ENCODE data around the gene SKP2.

SKP2 gene

DNA sequence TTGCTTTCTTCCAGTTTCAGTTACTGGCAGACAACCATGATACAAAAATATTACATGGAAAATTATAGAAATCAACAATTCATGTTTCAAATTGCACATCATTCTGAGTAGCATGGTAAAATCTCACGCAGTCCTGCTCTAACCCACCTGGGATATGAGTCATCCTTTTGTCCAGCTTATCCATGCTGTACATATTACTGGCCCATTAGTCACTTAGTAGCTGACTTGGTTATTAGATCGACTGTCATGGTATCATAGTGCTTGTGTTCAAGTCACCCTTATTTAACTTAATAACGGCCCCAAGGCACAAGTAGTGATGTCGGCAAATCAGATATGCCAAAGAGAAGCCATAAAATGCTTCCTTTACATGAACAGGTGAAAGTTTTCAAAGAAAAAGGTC lies 48.6 kb downstream of the SKP2 start:
- no peak for TF ChIP-seq ZNF274 (IDR thresholded peaks at IDR 0.05; ENCODE audit: low read depth, low read length)
- no peak overlapping the region for H3K4me3 ChIP-seq (ENCODE audit: low read length)

DNA sequence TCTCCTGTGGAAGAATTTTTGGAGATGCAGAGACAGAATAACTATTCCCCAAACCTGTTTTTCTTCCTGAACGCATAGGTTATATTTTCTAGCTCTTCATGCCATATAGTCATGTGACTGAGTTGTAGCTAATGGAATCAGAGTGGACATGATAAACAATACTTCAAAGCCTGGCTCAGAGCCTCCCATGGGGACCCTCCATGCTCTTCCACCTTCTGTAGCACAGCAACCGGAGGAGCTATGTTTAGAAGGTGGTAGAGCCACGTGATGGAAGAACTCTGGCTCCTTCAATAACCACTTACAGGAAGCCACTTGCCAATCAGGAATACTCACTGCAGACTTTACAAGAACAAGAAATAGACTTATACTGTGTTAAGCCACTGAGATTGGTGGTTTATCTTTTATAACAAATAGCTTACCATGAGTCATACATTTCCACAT lies 50.6 kb downstream of the SKP2 start:
- TF ChIP-seq ZNF274 (IDR thresholded peaks at IDR 0.05; ENCODE audit: low read depth, low read length): no peak
- no peak overlapping the region for H3K4me3 ChIP-seq (ENCODE audit: low read length)

DNA sequence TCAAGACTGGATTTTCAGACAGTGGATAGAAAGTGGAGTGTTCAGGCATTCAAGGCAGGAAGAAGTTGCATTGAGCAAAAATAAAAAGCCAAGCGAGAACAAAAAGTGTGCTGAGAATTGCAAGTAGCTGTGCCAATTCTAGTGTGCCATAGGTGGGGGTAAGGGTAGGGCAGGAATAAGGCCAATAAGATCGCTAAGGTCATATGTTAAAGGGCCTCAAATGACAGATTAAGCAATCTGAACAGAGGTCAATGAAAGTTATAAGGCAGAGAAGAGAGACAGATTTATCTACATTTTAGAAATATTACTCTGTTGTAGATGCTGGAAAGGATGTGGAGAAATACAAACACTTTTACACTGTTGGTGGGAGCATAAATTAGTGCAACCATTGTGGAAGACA lies 53.4 kb downstream of the SKP2 start:
- no peak overlapping the region for H3K4me3 ChIP-seq (ENCODE audit: low read length)
- no peak for TF ChIP-seq ZNF274 (IDR thresholded peaks at IDR 0.05; ENCODE audit: low read depth, low read length)

DNA sequence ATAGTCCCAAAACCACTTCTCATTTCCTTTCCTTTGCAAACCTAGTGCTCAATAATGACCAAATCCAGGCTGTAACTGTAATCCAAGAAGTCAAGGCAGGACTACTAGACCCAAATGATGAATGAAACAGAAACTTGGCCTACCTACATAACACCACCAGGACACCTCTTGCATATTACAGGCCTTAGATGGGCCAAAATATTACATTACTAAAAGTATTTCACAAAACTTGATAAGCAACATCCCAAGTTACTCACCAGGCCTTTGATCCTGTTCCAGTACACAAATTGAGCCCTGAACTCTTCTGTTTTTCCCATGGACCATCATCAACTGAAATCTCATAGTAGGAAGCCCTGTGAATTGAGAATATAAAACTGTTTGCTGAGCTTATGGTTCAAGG lies 55.0 kb downstream of the SKP2 start:
- H3K4me3 ChIP-seq (ENCODE audit: low read length): no peak overlapping the region
- TF ChIP-seq ZNF274 (IDR thresholded peaks at IDR 0.05; ENCODE audit: low read depth, low read length): no peak

DNA sequence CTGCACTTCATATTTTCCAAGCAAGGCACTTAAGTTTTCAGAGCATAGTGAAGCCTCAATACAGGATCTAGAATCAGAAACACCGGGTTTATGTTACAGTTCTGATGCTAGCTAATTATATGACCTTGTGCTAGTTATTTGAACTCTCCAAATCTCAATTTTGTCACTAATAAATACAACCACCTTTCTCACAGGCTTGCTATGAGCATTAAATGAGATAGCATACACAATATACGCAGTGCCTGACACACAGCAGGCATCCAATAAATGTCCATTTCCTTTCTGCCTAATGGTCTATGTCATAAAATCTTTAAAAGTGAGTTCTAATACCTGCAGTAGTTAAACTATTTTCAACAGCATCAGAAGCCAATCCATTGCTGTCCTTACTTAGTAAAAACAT lies 56.9 kb downstream of the SKP2 start:
- TF ChIP-seq ZNF274 (IDR thresholded peaks at IDR 0.05; ENCODE audit: low read depth, low read length): no peak
- no peak overlapping the region for H3K4me3 ChIP-seq (ENCODE audit: low read length)

DNA sequence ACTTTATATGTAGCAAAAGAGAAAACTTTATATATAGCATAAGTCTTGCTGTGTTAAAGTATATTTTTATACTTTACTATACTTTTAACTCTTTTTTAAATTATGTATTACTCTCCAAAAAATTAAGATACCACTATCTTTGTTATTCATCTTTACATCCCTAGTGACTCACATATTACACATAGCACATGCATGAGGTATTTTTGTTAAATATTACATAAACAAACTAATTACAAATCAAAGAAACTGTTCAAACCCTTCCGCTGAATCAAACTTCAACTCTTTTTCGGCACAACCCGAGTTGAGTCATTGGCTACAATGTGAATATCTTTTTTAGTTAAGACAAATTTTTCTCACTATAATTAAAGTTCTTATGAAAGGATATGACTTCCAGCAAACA lies 57.8 kb downstream of the SKP2 start:
- no peak for TF ChIP-seq ZNF274 (IDR thresholded peaks at IDR 0.05; ENCODE audit: low read depth, low read length)
- no peak overlapping the region for H3K4me3 ChIP-seq (ENCODE audit: low read length)

DNA sequence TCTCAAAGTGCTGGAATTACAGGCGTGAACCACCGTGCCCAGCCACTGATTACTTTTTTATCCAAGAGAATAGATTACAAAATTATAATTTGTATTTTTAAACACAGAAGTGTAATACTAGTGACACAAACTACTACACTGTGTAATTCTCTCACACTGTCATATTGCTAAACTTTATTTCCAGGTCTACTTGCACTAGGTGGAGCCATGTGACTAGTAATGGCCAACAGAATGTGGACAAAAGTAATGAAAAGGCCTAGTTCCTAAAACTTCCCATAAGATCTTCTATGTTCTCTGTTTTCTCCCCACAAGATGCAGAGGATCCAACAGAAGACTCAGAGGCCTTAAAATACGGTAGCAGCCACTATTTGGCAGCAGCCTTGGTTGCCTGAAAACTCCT lies 62.5 kb downstream of the SKP2 start:
- no peak overlapping the region for H3K4me3 ChIP-seq (ENCODE audit: low read length)
- no peak for TF ChIP-seq ZNF274 (IDR thresholded peaks at IDR 0.05; ENCODE audit: low read depth, low read length)

DNA sequence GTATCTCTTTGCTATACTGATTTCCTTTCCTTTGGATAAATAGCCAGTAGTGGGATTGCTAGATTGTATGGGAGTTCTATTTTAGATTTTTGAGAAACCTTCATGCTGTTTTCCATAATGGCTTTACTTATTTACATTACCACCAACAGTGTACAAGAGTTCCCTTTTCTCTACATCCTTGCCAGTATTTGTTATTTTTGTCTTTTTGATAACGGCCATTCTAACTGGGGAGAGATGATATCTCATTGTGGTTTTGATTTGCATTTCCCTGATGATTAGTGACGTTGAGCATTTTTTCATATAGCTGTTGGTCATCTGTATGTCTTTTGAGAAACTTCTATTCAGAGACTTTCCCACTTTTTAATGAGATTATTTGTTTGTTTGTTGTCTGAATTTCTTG lies 64.0 kb downstream of the SKP2 start:
- TF ChIP-seq ZNF274 (IDR thresholded peaks at IDR 0.05; ENCODE audit: low read depth, low read length): no peak
- no peak overlapping the region for H3K4me3 ChIP-seq (ENCODE audit: low read length)

DNA sequence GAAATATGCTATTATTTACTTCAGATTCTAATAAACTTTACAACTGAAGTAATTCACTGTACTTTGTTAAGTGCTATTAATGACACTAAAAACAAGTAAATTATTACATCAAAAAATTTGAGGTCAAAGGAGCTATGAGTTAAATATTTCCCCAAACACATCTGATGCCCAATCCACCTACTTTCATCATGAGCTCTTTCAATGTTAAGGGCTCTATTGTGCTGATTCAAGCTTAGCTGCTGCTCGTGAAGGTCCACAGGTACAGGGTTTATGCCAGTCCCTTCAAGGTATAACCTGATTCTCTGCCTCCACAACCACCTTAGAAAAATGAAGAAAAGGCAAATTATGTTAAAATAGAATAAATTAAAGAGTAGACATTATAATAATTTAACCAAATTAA lies 65.7 kb downstream of the SKP2 start:
- no peak for TF ChIP-seq ZNF274 (IDR thresholded peaks at IDR 0.05; ENCODE audit: low read depth, low read length)
- H3K4me3 ChIP-seq (ENCODE audit: low read length): no peak overlapping the region

DNA sequence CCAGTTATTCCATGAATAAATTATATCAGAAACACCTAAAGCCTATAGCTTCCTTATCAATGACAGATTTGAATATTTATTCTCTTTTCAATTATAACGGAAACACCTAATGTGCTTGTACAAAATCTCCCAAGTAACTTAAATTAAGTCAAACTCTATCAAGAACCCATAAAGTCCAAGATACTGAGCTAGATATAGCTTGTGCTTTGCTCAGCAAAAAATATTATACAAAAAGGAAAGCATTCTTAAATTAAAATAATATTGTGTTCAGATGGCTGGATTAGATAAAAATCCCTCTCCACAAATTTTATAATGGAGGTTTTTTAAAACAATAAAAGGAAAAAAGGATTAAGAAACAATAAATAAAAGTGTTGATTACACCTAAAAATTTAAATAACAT lies 66.1 kb downstream of the SKP2 start:
- no peak for TF ChIP-seq ZNF274 (IDR thresholded peaks at IDR 0.05; ENCODE audit: low read depth, low read length)
- H3K4me3 ChIP-seq (ENCODE audit: low read length): no peak overlapping the region

DNA sequence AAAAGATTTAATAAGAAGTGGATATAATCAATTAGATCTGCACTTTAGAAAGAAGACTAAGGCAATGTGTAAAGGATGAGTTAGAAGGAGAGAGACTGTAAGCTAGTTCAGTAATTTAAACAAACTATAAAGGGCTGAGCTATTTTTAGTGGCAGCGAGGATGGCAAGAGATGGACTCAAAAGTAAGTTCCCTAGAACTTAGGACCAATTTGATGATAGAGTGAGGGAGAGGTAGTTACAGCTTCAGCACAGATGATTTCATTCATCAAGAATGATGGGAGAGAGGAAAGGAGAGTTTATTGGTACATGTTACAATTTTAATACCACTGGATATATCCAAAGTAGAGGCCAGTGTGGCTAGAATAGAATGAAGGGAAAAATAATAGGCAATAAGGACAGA lies 70.7 kb downstream of the SKP2 start:
- TF ChIP-seq ZNF274 (IDR thresholded peaks at IDR 0.05; ENCODE audit: low read depth, low read length): no peak
- H3K4me3 ChIP-seq (ENCODE audit: low read length): no peak overlapping the region

DNA sequence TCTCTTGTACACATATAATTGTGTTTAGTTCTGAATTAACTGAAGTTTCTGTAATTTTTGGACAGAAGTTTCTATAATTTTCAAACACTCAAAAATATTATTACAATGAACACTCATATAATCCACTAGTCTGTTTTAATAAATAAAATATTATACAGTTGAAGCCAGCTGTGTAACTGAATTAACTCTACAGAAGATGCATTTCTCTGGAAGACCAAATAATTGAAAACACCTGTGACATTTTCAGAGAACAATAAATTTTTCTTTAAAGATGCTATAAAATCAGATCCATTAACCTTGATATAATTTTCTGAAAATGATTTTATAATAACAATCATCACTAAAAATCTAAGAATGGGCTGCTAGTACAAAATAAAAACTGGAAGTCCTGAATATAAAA lies 75.1 kb downstream of the SKP2 start:
- no peak overlapping the region for H3K4me3 ChIP-seq (ENCODE audit: low read length)
- TF ChIP-seq ZNF274 (IDR thresholded peaks at IDR 0.05; ENCODE audit: low read depth, low read length): no peak

DNA sequence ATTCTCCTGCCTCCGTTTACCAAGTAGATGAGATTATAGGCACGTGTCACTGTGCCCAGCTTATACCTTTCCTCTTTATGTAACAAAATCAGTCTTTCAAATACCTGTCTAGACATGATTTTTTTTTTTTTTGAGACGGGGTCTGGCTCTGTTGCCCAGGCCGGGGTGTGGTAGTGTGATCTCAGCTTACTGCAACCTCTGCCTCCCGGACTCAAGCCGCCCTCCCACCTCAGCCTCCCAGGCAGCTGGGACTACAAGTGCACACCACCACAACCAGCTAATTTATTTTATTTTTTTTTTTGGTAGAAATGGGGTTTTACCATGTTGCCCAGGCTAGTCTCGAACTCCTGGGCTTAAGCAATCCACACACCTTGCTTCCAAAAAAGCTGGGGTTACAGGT lies 76.6 kb downstream of the SKP2 start:
- TF ChIP-seq ZNF274 (IDR thresholded peaks at IDR 0.05; ENCODE audit: low read depth, low read length): no peak
- no peak overlapping the region for H3K4me3 ChIP-seq (ENCODE audit: low read length)

DNA sequence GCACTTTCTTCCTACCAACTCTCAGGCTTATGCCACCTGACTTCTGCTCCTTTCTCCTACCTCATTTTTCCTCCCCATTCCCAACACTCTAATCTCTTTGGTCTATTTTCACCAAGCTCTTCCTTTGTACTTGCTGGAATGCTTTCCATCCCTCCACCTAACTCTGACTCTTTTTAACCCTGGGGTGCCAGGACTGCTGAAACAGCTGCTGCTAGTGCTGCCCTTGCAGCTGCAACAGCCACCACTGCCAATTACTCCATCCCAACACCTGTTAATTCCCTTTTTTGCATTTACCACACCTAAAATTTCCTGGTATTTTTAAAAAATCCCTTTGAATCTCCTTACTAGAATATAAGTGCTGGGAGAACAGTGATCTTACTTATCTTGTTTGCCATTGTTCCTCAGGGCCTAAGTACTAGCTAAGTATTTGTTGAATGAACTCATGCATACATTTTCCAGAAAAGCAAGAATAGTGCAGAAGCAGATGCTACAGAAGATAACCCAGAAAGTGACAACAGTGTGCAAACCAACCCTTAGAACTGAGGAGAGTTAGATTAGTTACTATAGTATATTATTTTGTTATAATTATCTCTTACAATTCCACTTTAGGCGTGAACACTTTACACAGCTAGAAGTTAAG lies 78.4 kb downstream of the SKP2 start:
- H3K4me3 ChIP-seq (ENCODE audit: low read length): no peak overlapping the region
- no peak for TF ChIP-seq ZNF274 (IDR thresholded peaks at IDR 0.05; ENCODE audit: low read depth, low read length)

DNA sequence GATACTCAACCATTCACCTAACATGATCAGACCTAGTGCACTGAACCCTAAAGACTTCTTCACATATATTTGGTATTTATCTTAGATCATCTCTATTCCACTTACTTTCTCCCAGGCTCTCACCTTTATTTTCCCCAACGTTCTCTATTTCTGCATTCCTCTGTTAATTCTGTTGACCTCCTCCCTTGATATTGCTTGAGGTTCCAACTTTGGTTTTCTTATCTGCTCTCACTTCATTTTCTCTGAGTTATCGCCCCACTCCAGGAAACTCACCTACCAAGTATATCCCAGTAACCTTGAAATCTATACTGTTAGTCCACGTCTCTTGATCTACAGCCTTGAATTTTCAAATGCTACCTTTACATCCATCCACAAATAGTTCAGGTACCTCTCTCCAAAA lies 80.6 kb downstream of the SKP2 start:
- H3K4me3 ChIP-seq (ENCODE audit: low read length): no peak overlapping the region
- no peak for TF ChIP-seq ZNF274 (IDR thresholded peaks at IDR 0.05; ENCODE audit: low read depth, low read length)
